K562 (cell line): ENCODE results near the gene EFHB. TPM values are rescaled to one million over a fixed set of nuclear protein-coding genes. Genes with fewer than 3 reads are reported as not detected.

ENCODE experiments used
- CBX1 ChIP-seq: sonication (generic); IDR thresholded peaks from 2 replicates; pipeline ENCODE4 v1.6.1; 2016; ENCODE audit warnings: antibody characterized with exemption, low read depth, mild to moderate bottlenecking
- CCAR2 ChIP-seq: fragments of 200-400 bp; formaldehyde crosslinking; IDR thresholded peaks from 2 replicates; pipeline ENCODE4 v1.6.1; 2017; ENCODE audit warnings: mild to moderate bottlenecking, low read depth, low read length
- CEBPG ChIP-seq, 3 experiments: fragments of 200-800 bp in 1 of 3; sonication (Bioruptor generic) in 1 of 3; sonication (generic) in 1 of 3; formaldehyde crosslinking in 1 of 3; IDR thresholded peaks in 2 of 3; conservative IDR thresholded peaks in 1 of 3; 2 replicates each; pipeline versions ENCODE4 v1.6.1 to v1.8.0; 2016 to 2022; ENCODE audit warnings: missing compliant biosample characterization in 2 of 3, missing genetic modification characterization in 2 of 3, mild to moderate bottlenecking in 1 of 3, missing genetic modification reagents in 1 of 3
- COPS2 ChIP-seq: fragments of 450-650 bp; conservative IDR thresholded peaks from 2 replicates; pipeline ENCODE4 v1.6.1; 2016; ENCODE audit warnings: mild to moderate bottlenecking, moderate library complexity
- CXXC5 ChIP-seq: fragments of 250-450 bp; sonication (Bioruptor Pico); IDR thresholded peaks from 2 replicates; pipeline ENCODE4 v1.8.0; 2022; ENCODE audit warnings: inconsistent platforms, mild to moderate bottlenecking, moderate library complexity
- EGR1 ChIP-seq: fragments of 450-650 bp; conservative IDR thresholded peaks from 2 replicates; pipeline ENCODE4 v1.6.1; 2017; ENCODE audit warnings: mild to moderate bottlenecking
- HNRNPUL1 ChIP-seq: fragments of 200-400 bp; formaldehyde crosslinking; IDR thresholded peaks from 2 replicates; pipeline ENCODE4 v1.6.1; 2017; ENCODE audit warnings: low read length
- KAT8 ChIP-seq: fragments of 450-650 bp; IDR thresholded peaks from 2 replicates; pipeline ENCODE4 v1.6.1; 2016; ENCODE audit warnings: low read depth, mild to moderate bottlenecking
- MAFG ChIP-seq: fragments of 450-650 bp; conservative IDR thresholded peaks from 2 replicates; pipeline ENCODE4 v1.6.1; 2016; ENCODE audit warnings: missing genetic modification characterization, missing compliant biosample characterization
- MEF2D ChIP-seq: conservative IDR thresholded peaks from 2 replicates; pipeline ENCODE4 v1.6.1; 2016; ENCODE audit warnings: low read depth, missing genetic modification characterization, missing compliant biosample characterization
- NFIC ChIP-seq: fragments of 450-650 bp; IDR thresholded peaks from 2 replicates; pipeline ENCODE4 v1.6.1; 2017; ENCODE audit warnings: mild to moderate bottlenecking, inconsistent platforms
- OTX1 ChIP-seq: fragments of 450-650 bp; formaldehyde crosslinking; IDR thresholded peaks from 2 replicates; pipeline ENCODE4 v1.4.0; 2022; ENCODE audit warnings: mild to moderate bottlenecking
- POU5F1 ChIP-seq: fragments of 150-350 bp; IDR thresholded peaks from 2 replicates; pipeline ENCODE4 v1.6.1; 2014; ENCODE audit warnings: borderline replicate concordance, low read length, low read depth, mild to moderate bottlenecking; ENCODE audit not compliant: partially characterized antibody
- SMAD4 ChIP-seq: fragments of 250-450 bp; sonication (Bioruptor Pico); conservative IDR thresholded peaks from 2 replicates; pipeline ENCODE4 v1.8.0; 2021; ENCODE audit warnings: inconsistent platforms, mild to moderate bottlenecking, moderate library complexity
- TCF3 ChIP-seq: sonication (generic); formaldehyde crosslinking; IDR thresholded peaks from 2 replicates; pipeline ENCODE4 v1.4.0; 2020; ENCODE audit warnings: mild to moderate bottlenecking, missing genetic modification reagents
- ZBTB17 ChIP-seq: fragments of 450-650 bp; formaldehyde crosslinking; IDR thresholded peaks from 2 replicates; pipeline ENCODE4 v1.4.0; 2020; ENCODE audit warnings: mild to moderate bottlenecking
- ZKSCAN1 ChIP-seq: fragments of 150-350 bp; IDR thresholded peaks from 2 replicates; pipeline ENCODE4 v1.6.1; 2016; ENCODE audit warnings: low read depth, low read length
- ZNF830 ChIP-seq: fragments of 250-450 bp; sonication (Bioruptor Pico); IDR thresholded peaks from 2 replicates; pipeline ENCODE4 v1.5.0; 2021; ENCODE audit warnings: mild to moderate bottlenecking
- polyA plus RNA-seq, 8 experiments: library from polyadenylated mRNA; depleted of rRNA in 4 of 8; stranded (reverse) in 5 of 8; unstranded in 3 of 8; fragments of >200 nt; fragmentation: Nextera tagmentation in 2 of 8; fragmentation: Illumina TruSeq in 1 of 8; extraction: Ambion mirVana in 2 of 8; extraction: Trizol in 1 of 8; gene quantifications; 2 replicates each; pipeline versions ENCODE4 v1.2.1 to v1.2.3, GENCODE V29; 2011 to 2014; ENCODE audit warnings: inconsistent platforms in 1 of 8, missing spikeins in 1 of 8
- total RNA-seq, 7 experiments: library from RNA; depleted of rRNA in 6 of 7; stranded (reverse); fragments of >200 nt in 6 of 7; fragmentation: Illumina TruSeq in 2 of 7; extraction: Trizol in 2 of 7; gene quantifications; 2 replicates each; pipeline versions ENCODE4 v1.2.1 to v1.2.3, GENCODE V29; 2011 to 2021; ENCODE audit warnings: low replicate concordance in 1 of 7
- TF ChIP-seq, protein P1 (sequence below): fragments of 200-800 bp; sonication (Bioruptor generic); IDR thresholded peaks from 2 replicates; pipeline ENCODE4 v1.6.1; 2016; ENCODE audit warnings: missing genetic modification characterization, missing compliant biosample characterization
- TF ChIP-seq, protein P2 (sequence below), 2 experiments: fragments of 450-650 bp in 1 of 2; sonication (generic) in 1 of 2; formaldehyde crosslinking in 1 of 2; IDR thresholded peaks in 1 of 2; conservative IDR thresholded peaks in 1 of 2; 2 replicates each; pipeline versions ENCODE4 v1.6.1 to v1.8.1; 2016 to 2023; ENCODE audit warnings: mild to moderate bottlenecking in 2 of 2, moderate library complexity in 2 of 2, inconsistent platforms in 1 of 2, missing genetic modification reagents in 1 of 2
- TF ChIP-seq, protein P3 (sequence below): fragments of 200-800 bp; sonication (Bioruptor generic); IDR thresholded peaks from 2 replicates; pipeline ENCODE4 v1.6.1; 2017; ENCODE audit warnings: missing genetic modification characterization, missing compliant biosample characterization

EFHB gene
- total and polyA plus RNA-seq, 9 of the 15 experiments (the other 6 are each of a cell fraction or from before 2014, with no cell fraction given): 1.5 to 4.0 (median 1.8) TPM

DNA sequence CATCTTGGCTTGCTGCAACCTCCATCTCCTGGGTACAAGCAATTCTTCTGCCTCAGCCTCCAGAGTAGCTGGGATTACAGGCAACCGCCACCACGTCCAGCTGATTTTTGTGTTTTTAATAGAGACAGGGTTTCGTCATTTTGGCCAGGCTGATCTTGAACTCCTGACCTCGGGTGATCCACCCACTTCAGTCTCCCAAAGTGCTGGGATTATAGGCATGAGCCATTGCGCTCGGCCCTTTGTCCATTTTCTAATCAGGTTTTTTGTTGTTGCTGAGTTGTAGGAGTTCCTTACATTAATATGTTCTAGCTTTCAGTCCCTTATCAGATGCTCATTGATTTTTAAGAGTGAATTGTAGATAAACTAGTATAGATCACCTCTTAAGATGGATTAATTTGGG is 33.2 kb upstream of the EFHB start (continued):
- TF ChIP-seq, protein P1, sequence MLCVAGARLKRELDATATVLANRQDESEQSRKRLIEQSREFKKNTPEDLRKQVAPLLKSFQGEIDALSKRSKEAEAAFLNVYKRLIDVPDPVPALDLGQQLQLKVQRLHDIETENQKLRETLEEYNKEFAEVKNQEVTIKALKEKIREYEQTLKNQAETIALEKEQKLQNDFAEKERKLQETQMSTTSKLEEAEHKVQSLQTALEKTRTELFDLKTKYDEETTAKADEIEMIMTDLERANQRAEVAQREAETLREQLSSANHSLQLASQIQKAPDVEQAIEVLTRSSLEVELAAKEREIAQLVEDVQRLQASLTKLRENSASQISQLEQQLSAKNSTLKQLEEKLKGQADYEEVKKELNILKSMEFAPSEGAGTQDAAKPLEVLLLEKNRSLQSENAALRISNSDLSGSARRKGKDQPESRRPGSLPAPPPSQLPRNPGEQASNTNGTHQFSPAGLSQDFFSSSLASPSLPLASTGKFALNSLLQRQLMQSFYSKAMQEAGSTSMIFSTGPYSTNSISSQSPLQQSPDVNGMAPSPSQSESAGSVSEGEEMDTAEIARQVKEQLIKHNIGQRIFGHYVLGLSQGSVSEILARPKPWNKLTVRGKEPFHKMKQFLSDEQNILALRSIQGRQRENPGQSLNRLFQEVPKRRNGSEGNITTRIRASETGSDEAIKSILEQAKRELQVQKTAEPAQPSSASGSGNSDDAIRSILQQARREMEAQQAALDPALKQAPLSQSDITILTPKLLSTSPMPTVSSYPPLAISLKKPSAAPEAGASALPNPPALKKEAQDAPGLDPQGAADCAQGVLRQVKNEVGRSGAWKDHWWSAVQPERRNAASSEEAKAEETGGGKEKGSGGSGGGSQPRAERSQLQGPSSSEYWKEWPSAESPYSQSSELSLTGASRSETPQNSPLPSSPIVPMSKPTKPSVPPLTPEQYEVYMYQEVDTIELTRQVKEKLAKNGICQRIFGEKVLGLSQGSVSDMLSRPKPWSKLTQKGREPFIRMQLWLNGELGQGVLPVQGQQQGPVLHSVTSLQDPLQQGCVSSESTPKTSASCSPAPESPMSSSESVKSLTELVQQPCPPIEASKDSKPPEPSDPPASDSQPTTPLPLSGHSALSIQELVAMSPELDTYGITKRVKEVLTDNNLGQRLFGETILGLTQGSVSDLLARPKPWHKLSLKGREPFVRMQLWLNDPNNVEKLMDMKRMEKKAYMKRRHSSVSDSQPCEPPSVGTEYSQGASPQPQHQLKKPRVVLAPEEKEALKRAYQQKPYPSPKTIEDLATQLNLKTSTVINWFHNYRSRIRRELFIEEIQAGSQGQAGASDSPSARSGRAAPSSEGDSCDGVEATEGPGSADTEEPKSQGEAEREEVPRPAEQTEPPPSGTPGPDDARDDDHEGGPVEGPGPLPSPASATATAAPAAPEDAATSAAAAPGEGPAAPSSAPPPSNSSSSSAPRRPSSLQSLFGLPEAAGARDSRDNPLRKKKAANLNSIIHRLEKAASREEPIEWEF (CRISPR knock-in tag): no peak
- no peak for TF ChIP-seq MEF2D (tag)
- TF ChIP-seq POU5F1: no peak
- TF ChIP-seq, protein P2, sequence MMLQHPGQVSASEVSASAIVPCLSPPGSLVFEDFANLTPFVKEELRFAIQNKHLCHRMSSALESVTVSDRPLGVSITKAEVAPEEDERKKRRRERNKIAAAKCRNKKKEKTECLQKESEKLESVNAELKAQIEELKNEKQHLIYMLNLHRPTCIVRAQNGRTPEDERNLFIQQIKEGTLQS (IDR thresholded peaks at IDR 0.05): peak; percentile 63
- TF ChIP-seq, protein P2 (CRISPR knock-in tag; conservative IDR thresholded peaks at IDR 0.05): no peak
- no peak for TF ChIP-seq CBX1
- TF ChIP-seq ZNF830: no peak
- TF ChIP-seq NFIC: no peak
- no peak for TF ChIP-seq HNRNPUL1
- TF ChIP-seq CEBPG (CRISPR knock-in tag; IDR thresholded peaks at IDR 0.05): no peak
- TF ChIP-seq CEBPG (tag; conservative IDR thresholded peaks at IDR 0.05 in 1 of 2, IDR thresholded peaks at IDR 0.05 in 1 of 2): peak in 1 of 2 experiments; percentile 57; a peak in 2 of 4 replicates
- no peak for TF ChIP-seq COPS2
- TF ChIP-seq CCAR2: no peak
- TF ChIP-seq OTX1 (CRISPR knock-in tag): no peak
- TF ChIP-seq SMAD4 (CRISPR knock-in tag): no peak
- TF ChIP-seq MAFG (tag): no peak
- TF ChIP-seq, protein P3, sequence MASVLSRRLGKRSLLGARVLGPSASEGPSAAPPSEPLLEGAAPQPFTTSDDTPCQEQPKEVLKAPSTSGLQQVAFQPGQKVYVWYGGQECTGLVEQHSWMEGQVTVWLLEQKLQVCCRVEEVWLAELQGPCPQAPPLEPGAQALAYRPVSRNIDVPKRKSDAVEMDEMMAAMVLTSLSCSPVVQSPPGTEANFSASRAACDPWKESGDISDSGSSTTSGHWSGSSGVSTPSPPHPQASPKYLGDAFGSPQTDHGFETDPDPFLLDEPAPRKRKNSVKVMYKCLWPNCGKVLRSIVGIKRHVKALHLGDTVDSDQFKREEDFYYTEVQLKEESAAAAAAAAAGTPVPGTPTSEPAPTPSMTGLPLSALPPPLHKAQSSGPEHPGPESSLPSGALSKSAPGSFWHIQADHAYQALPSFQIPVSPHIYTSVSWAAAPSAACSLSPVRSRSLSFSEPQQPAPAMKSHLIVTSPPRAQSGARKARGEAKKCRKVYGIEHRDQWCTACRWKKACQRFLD (CRISPR knock-in tag): no peak
- TF ChIP-seq ZKSCAN1: no peak
- peak; percentile 61 for TF ChIP-seq EGR1
- no peak for TF ChIP-seq TCF3
- no peak for TF ChIP-seq KAT8
- TF ChIP-seq CXXC5 (CRISPR knock-in tag): no peak
- TF ChIP-seq ZBTB17 (CRISPR knock-in tag): no peak
